ENCODE measurements around the gene RGPD4. TPM values are rescaled to one million over a fixed set of nuclear protein-coding genes. Genes with fewer than 3 reads are reported as not detected.
"Not testable (repeated sequence)": the region's sequence is repeated elsewhere in the genome, so short reads cannot be mapped to it uniquely, and the experiment has no call there.

RGPD4 gene
- total RNA-seq, 1 experiment from 2014 or later = not detected

DNA sequence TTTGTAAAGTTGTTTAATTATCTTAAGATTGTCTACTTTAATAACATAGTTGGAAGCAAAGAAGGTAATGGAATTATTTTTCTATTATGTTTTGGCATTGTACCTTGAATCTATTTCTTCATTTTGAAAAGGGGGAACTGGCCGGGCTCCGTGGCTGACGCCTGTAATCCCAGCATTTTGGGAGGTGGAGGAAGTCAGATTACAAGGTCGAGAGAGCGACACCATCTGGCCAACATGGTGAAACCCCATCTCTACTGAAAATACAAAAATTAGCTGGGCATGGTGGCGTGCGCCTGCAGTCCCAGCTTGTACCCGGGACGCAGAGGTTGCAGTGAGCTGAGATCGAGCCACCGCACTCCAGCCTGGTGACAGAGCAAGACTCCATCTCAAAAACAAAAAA, 6.9 kb downstream of the RGPD4 start:
- DNase-seq (ENCODE audit: low read depth); in situ Hi-C loops (cut with HindIII; ENCODE audit: low pct_unique_long_range_greater_than_20kb, low sequenced_read_pairs): not testable (repeated sequence)

DNA sequence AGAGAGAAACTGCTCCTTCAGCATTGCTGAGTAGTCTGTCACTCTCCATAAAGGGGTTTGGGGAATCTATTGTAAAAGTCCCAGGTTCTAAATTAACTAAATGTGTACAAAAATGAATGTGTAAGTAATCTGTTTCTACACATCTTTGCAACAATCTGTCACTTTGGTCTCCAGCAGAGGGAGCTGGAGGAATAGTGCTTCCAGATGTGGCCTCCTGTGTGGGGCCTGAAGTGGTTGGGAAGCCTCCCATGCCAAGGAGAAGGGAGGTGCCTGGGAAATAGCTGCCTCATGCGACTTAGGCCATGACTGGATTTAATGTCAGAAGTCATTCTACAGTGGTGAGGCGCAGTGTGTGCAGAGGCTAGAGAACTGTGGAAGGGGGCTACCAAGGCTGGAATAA, 89.4 kb downstream of the RGPD4 start:
- DNase-seq (ENCODE audit: low read depth); in situ Hi-C loops (cut with HindIII; ENCODE audit: low pct_unique_long_range_greater_than_20kb, low sequenced_read_pairs): not testable (repeated sequence)

- DNase-seq (ENCODE audit: low read depth); in situ Hi-C loops (cut with HindIII; ENCODE audit: low pct_unique_long_range_greater_than_20kb, low sequenced_read_pairs): not testable (repeated sequence)
Observed at GRCh38 chr2:107916696-107917370, 90.1 kb downstream of the RGPD4 start.

- in situ Hi-C loops (cut with HindIII; ENCODE audit: low pct_unique_long_range_greater_than_20kb, low sequenced_read_pairs) = no loop called here
- DNase-seq (ENCODE audit: low read depth) = no peak
Observed at GRCh38 chr2:107927034-107927534, 100.4 kb downstream of the RGPD4 start.

- in situ Hi-C loops (cut with HindIII; ENCODE audit: low pct_unique_long_range_greater_than_20kb, low sequenced_read_pairs) = no loop called here
- DNase-seq (ENCODE audit: low read depth) = no peak
Observed at GRCh38 chr2:107931412-107931811, 104.7 kb downstream of the RGPD4 start.

DNA sequence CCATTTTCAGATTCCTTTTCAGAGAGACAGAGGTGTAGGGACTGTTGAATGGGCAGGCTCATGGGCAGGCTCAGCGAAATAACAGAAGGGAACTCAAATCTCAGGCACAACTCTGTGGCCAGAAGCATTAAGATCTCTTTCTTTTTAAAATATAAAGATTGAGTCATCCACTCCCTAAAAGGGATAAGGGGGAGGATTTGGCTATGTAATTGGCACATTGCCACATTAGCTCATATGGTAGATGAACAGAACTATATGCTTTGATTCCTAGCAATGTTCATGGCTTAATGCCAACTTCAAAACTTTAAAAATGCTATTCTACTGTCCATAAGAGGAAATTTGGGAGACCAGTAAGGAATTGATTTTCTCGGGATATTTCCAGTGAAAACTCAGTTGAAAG, 105.8 kb downstream of the RGPD4 start:
- DNase-seq (ENCODE audit: low read depth) = no peak
- in situ Hi-C loops (cut with HindIII; ENCODE audit: low pct_unique_long_range_greater_than_20kb, low sequenced_read_pairs) = no loop called here

DNA sequence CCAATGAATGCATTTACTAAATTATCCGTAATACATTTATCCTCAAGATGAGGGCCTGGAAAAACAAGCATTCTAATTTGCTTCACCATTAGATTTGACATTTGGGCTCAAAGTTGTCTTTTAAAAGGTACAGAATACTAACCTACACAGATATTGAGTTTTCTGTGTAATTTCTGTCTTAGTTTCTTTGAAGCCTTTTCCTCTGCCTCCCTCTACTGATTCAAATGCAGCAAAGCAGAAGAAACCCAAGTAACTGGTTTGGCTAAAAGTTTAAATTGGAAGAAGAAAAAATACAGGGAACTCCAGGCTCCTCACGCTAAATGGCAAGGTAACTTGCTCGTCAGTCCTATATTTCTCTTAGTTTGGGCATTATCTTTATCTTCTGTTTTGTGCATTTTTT, 106.3 kb downstream of the RGPD4 start:
- in situ Hi-C loops (cut with HindIII; ENCODE audit: low pct_unique_long_range_greater_than_20kb, low sequenced_read_pairs) = no loop called here
- no peak for DNase-seq (ENCODE audit: low read depth)

- in situ Hi-C loops (cut with HindIII; ENCODE audit: low pct_unique_long_range_greater_than_20kb, low sequenced_read_pairs) = no loop called here
- peak; percentile 4 for DNase-seq (ENCODE audit: low read depth)
Observed at GRCh38 chr2:107936433-107937359, 110.0 kb downstream of the RGPD4 start.

Other genes starting within 250 kb of the RGPD4 start
- not detected in 2 replicates for gene SLC5A7, start 159.6 kb downstream of the RGPD4 start, total RNA-seq (2014; rRNA removed; shearing (Covaris generic); ENCODE audit: low replicate concordance)

All from Caki2 (cell line).